ENCODE data around the gene CIZ1.

The CIZ1 gene

GRCh38 chr9:128203024-128203706 lies 11.8 kb upstream of the CIZ1 start, which contains the start of gene DNM1:
DNM1 (plus strand) TSS chr9:128203379; CDS start chr9:128203471, 92 bp downstream.
- H4K20me1 ChIP-seq (ENCODE audit: insufficient read depth, low read length, poor library complexity, severe bottlenecking) = no peaks in the 10 kb centered on the region
- peaks cover 7% of the 10 kb centered on the region for H3K27me3 ChIP-seq (ENCODE audit: insufficient read depth, low read length, poor library complexity, severe bottlenecking)
- peak within 1 kb of the TSS; percentile 95 for H2AFZ ChIP-seq (ENCODE audit: low read length)
- H3K9me2 ChIP-seq (replicated peaks; ENCODE audit: low read depth, low read length) = no peaks in the 10 kb centered on the region
- H3K79me2 ChIP-seq (ENCODE audit: insufficient read depth, low read length) = no peaks in the 10 kb centered on the region
- H3K9me3 ChIP-seq (ENCODE audit: insufficient read depth, low read depth, low read length) = no peaks in the 10 kb centered on the region
- H3F3A ChIP-seq (ENCODE audit: low read depth) = no peaks in the 10 kb centered on the region
- peak within 1 kb of the TSS; percentile 81 for H3K4me2 ChIP-seq (ENCODE audit: low read depth, low read length, poor library complexity, severe bottlenecking)
- peaks cover 11% of the 10 kb centered on the region for H3K4me1 ChIP-seq (ENCODE audit: insufficient read depth, low read length, poor library complexity, severe bottlenecking)
- TF ChIP-seq CTCF (conservative IDR thresholded peaks at IDR 0.05; ENCODE audit: low read length) (peak; percentile 66), EZH2phosphoT487 (IDR thresholded peaks at IDR 0.05; ENCODE audit: borderline replicate concordance) (no peak)
- H3K4me3 ChIP-seq (ENCODE audit: low read length, poor library complexity, severe bottlenecking) = peak within 1 kb of the TSS; percentile 75
- H3K36me3 ChIP-seq (ENCODE audit: insufficient read depth, low read length) = no peaks in the 10 kb centered on the region
- peak within 1 kb of the TSS; percentile 55 for H3K9ac ChIP-seq (ENCODE audit: low read depth, low read length, poor library complexity, severe bottlenecking)

GRCh38 chr9:128202648-128203023 lies 11.3 kb upstream of the CIZ1 start:
- H3K4me1 ChIP-seq (ENCODE audit: insufficient read depth, low read length, poor library complexity, severe bottlenecking) = peaks cover 11% of the 10 kb centered on the region
- no peak for TF ChIP-seq CTCF (conservative IDR thresholded peaks at IDR 0.05; ENCODE audit: low read length)
- no peak for TF ChIP-seq EZH2phosphoT487 (IDR thresholded peaks at IDR 0.05; ENCODE audit: borderline replicate concordance)
- H4K20me1 ChIP-seq (ENCODE audit: insufficient read depth, low read length, poor library complexity, severe bottlenecking) = no peaks in the 10 kb centered on the region
- no peaks in the 10 kb centered on the region for H3K9me3 ChIP-seq (ENCODE audit: insufficient read depth, low read depth, low read length)
- H3K9ac ChIP-seq (ENCODE audit: low read depth, low read length, poor library complexity, severe bottlenecking) = peak overlapping the region; percentile 4
- no peaks in the 10 kb centered on the region for H3F3A ChIP-seq (ENCODE audit: low read depth)
- no peaks in the 10 kb centered on the region for H3K79me2 ChIP-seq (ENCODE audit: insufficient read depth, low read length)
- H3K27me3 ChIP-seq (ENCODE audit: insufficient read depth, low read length, poor library complexity, severe bottlenecking) = peaks cover 7% of the 10 kb centered on the region
- H3K36me3 ChIP-seq (ENCODE audit: insufficient read depth, low read length) = no peaks in the 10 kb centered on the region
- H3K4me3 ChIP-seq (ENCODE audit: low read length, poor library complexity, severe bottlenecking) = peak overlapping the region; percentile 75
- peak overlapping the region; percentile 95 for H2AFZ ChIP-seq (ENCODE audit: low read length)
- H3K4me2 ChIP-seq (ENCODE audit: low read depth, low read length, poor library complexity, severe bottlenecking) = peak overlapping the region; percentile 81
- no peaks in the 10 kb centered on the region for H3K9me2 ChIP-seq (replicated peaks; ENCODE audit: low read depth, low read length)

- Histone ChIP-seq H3K9ac (ENCODE audit: low read depth, low read length, poor library complexity, severe bottlenecking) (no peak overlapping the region), H4K20me1 (ENCODE audit: insufficient read depth, low read length, poor library complexity, severe bottlenecking) (no peaks in the 10 kb centered on the region), H3K4me2 (ENCODE audit: low read depth, low read length, poor library complexity, severe bottlenecking) (no peak overlapping the region)
Observed at GRCh38 chr9:128201441-128202369, 10.3 kb upstream of the CIZ1 start.

More at GRCh38 chr9:128201441-128202369, 10.3 kb upstream of the CIZ1 start:
- H2AFZ ChIP-seq (ENCODE audit: low read length) = no peak overlapping the region
- no peaks in the 10 kb centered on the region for H3K9me3 ChIP-seq (ENCODE audit: insufficient read depth, low read depth, low read length)
- H3F3A ChIP-seq (ENCODE audit: low read depth) = no peaks in the 10 kb centered on the region
- no peak for TF ChIP-seq EZH2phosphoT487 (IDR thresholded peaks at IDR 0.05; ENCODE audit: borderline replicate concordance)
- no peak for TF ChIP-seq CTCF (conservative IDR thresholded peaks at IDR 0.05; ENCODE audit: low read length)
- H3K27me3 ChIP-seq (ENCODE audit: insufficient read depth, low read length, poor library complexity, severe bottlenecking) = peaks cover 7% of the 10 kb centered on the region
- no peak overlapping the region for H3K4me3 ChIP-seq (ENCODE audit: low read length, poor library complexity, severe bottlenecking)
- no peaks in the 10 kb centered on the region for H3K79me2 ChIP-seq (ENCODE audit: insufficient read depth, low read length)
- peaks cover 11% of the 10 kb centered on the region for H3K4me1 ChIP-seq (ENCODE audit: insufficient read depth, low read length, poor library complexity, severe bottlenecking)
- no peaks in the 10 kb centered on the region for H3K36me3 ChIP-seq (ENCODE audit: insufficient read depth, low read length)
- H3K9me2 ChIP-seq (replicated peaks; ENCODE audit: low read depth, low read length) = no peaks in the 10 kb centered on the region
